ENCODE data around the gene SSTR1.

The SSTR1 gene

GRCh38 chr14:38203929-38204718 lies 3.6 kb upstream of the SSTR1 start:
- no peak for DNase-seq

- DNase-seq, result no peak
These were observed 3.0 kb upstream of the SSTR1 start for GRCh38 chr14:38204719-38205115.

GRCh38 chr14:38205119-38205813 lies 2.4 kb upstream of the SSTR1 start:
- DNase-seq, result no peak

- no peak for DNase-seq
These were observed 1.6 kb upstream of the SSTR1 start for GRCh38 chr14:38205949-38206665.

- no peak for DNase-seq
These were observed 871 bp upstream of the SSTR1 start for GRCh38 chr14:38206689-38207376.

- no peak for DNase-seq
These were observed 348 bp upstream of the SSTR1 start for GRCh38 chr14:38207377-38207735.

- no peak for DNase-seq
These were observed 1.2 kb downstream of the SSTR1 start for GRCh38 chr14:38208618-38209562.

GRCh38 chr14:38209572-38210557 lies 2.2 kb downstream of the SSTR1 start:
- no peak for DNase-seq

GRCh38 chr14:38210587-38211216 lies 3.0 kb downstream of the SSTR1 start:
- no peak for DNase-seq

GRCh38 chr14:38211255-38211735 lies 3.6 kb downstream of the SSTR1 start:
- no peak for DNase-seq

GRCh38 chr14:38212111-38212510 lies 4.4 kb downstream of the SSTR1 start:
- no peak for DNase-seq

- no peak for DNase-seq
These were observed 5.3 kb downstream of the SSTR1 start for GRCh38 chr14:38213001-38213400.

GRCh38 chr14:38217553-38217952 lies 9.8 kb downstream of the SSTR1 start:
- DNase-seq, result no peak

GRCh38 chr14:38221077-38221476 lies 13.4 kb downstream of the SSTR1 start:
- DNase-seq, result no peak

GRCh38 chr14:38224338-38224737 lies 16.6 kb downstream of the SSTR1 start:
- DNase-seq, result no peak

- no peak for DNase-seq
These were observed 18.2 kb downstream of the SSTR1 start for GRCh38 chr14:38225946-38226345.

- no peak for DNase-seq
These were observed 18.7 kb downstream of the SSTR1 start for GRCh38 chr14:38226366-38226765.

GRCh38 chr14:38233218-38233617 lies 25.5 kb downstream of the SSTR1 start:
- DNase-seq, result no peak

GRCh38 chr14:38238332-38238731 lies 30.6 kb downstream of the SSTR1 start:
- no peak for DNase-seq

- DNase-seq, result no peak
These were observed 31.2 kb downstream of the SSTR1 start for GRCh38 chr14:38238878-38239277.

All from inflammatory macrophage treated with lipopolysaccharide for 1 hour (primary cell).